Gastroesophageal sphincter (tissue), 4 donors: ENCODE results near the gene PDE4B. TPM values are rescaled to one million over a fixed set of nuclear protein-coding genes. Genes with fewer than 3 reads are reported as not detected.

Experiments
- ATAC-seq: fragments of 150-250 bp; one replicate; pipeline ENCODE4 v1.9.1; 2016; ENCODE audit warnings: mild to moderate bottlenecking, moderate library complexity
- H3K27ac ChIP-seq, 4 donors: fragments of 200-600 bp; sonication (generic) in 3 of 4; 1 replicate in 3 of 4; 2 replicates in 1 of 4; pipeline ENCODE4 v1.5.1; 2016 to 2019
- H3K27me3 ChIP-seq: fragments of 200-600 bp; sonication (generic); one replicate; pipeline ENCODE4 v1.5.1; 2019
- H3K36me3 ChIP-seq, 2 donors: fragments of 200-600 bp; sonication (generic); one replicate each; pipeline ENCODE4 v1.5.1; 2019; ENCODE audit warnings: control low read depth in 1 of 2
- H3K4me1 ChIP-seq, 3 donors: fragments of 200-600 bp; sonication (generic); 1 replicate in 2 of 3; 2 replicates in 1 of 3; pipeline ENCODE4 v1.5.1; 2016 to 2019; ENCODE audit warnings: control low read depth in 2 of 3
- H3K4me3 ChIP-seq, 2 donors: fragments of 200-600 bp; sonication (generic); one replicate each; pipeline ENCODE4 v1.5.1; 2019; ENCODE audit warnings: mild to moderate bottlenecking in 1 of 2, moderate library complexity in 1 of 2
- H3K9me3 ChIP-seq, 3 donors: fragments of 200-600 bp; sonication (generic); one replicate each; pipeline ENCODE4 v1.5.1; 2017 to 2019; ENCODE audit warnings: control low read depth in 2 of 3
- EP300 ChIP-seq: sonication (generic); formaldehyde crosslinking; IDR thresholded peaks from one replicate; pipeline ENCODE4 v1.6.1; 2017; ENCODE audit warnings: antibody characterized with exemption, mild to moderate bottlenecking
- POLR2A ChIP-seq, 2 donors: fragments of 450-650 bp; IDR thresholded peaks; one replicate each; pipeline ENCODE4 v1.6.1; 2017; ENCODE audit warnings: antibody characterized with exemption in 2 of 2, mild to moderate bottlenecking in 2 of 2, moderate library complexity in 1 of 2
- POLR2AphosphoS5 ChIP-seq: sonication (generic); formaldehyde crosslinking; IDR thresholded peaks from one replicate; pipeline ENCODE4 v1.6.1; 2017; ENCODE audit warnings: antibody characterized with exemption
- WGBS, 2 donors: methylation state at CpG; one replicate each; pipeline ENCODE4 v1.1.5; 2018; ENCODE audit warnings: low coverage in 1 of 2; 5-methylcytosine and 5-hydroxymethylcytosine counted together
- total RNA-seq, 4 donors: library from RNA; depleted of rRNA; stranded (reverse); fragments of >200 nt; gene quantifications; one replicate each; pipeline ENCODE4 v1.1.0, GENCODE V29; 2016
- TF ChIP-seq, protein P1 (sequence below), 4 experiments: fragments of 200-600 bp in 2 of 4; fragments of 450-650 bp in 2 of 4; sonication (generic) in 1 of 4; IDR thresholded peaks; one replicate each; pipeline ENCODE4 v1.5.1; 2017 to 2019; ENCODE audit warnings: antibody characterized with exemption in 4 of 4, mild to moderate bottlenecking in 2 of 4, moderate library complexity in 2 of 4

The PDE4B gene
- total RNA-seq, 4 donors from 2014 or later = 5.9 to 16.2 (median 8.8) TPM

DNA sequence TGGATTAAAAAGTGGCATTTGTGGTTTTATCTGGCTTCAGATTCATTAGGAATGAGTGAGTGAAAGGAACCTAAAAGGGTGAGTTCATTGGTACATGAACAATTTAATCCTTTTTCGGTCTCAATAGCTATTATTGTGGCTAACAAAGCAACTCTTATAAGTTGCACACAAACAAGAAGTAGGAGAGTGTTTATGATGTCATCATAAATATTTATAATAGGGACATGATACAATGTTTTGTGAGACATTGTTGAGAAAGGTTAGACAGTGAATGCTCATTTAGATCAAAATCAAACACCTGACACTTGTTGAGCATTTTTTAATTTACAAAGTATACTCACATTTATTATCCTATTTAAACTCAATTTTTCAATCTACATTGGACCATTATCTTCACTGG, 363.4 kb downstream of the PDE4B start:
- 88 to 94% methylated on average over 1 of the region's 1 CpG for WGBS, 2 donors

GRCh38 chr1:66159800-66160199, 367.1 kb downstream of the PDE4B start:
- no peaks in the 10 kb centered on the region for H3K9me3 ChIP-seq
- H3K27me3 ChIP-seq = no peaks in the 10 kb centered on the region
- H3K27ac ChIP-seq = no peak overlapping the region
- TF ChIP-seq EP300 (no peak), POLR2A (IDR thresholded peaks at IDR 0.05) (no peak), POLR2AphosphoS5 (no peak)
- TF ChIP-seq, protein P1, sequence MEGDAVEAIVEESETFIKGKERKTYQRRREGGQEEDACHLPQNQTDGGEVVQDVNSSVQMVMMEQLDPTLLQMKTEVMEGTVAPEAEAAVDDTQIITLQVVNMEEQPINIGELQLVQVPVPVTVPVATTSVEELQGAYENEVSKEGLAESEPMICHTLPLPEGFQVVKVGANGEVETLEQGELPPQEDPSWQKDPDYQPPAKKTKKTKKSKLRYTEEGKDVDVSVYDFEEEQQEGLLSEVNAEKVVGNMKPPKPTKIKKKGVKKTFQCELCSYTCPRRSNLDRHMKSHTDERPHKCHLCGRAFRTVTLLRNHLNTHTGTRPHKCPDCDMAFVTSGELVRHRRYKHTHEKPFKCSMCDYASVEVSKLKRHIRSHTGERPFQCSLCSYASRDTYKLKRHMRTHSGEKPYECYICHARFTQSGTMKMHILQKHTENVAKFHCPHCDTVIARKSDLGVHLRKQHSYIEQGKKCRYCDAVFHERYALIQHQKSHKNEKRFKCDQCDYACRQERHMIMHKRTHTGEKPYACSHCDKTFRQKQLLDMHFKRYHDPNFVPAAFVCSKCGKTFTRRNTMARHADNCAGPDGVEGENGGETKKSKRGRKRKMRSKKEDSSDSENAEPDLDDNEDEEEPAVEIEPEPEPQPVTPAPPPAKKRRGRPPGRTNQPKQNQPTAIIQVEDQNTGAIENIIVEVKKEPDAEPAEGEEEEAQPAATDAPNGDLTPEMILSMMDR (IDR thresholded peaks at IDR 0.05) = no peak
- 71 to 90% methylated on average over 1 of the region's 1 CpG for WGBS, 2 donors
- no peaks in the 10 kb centered on the region for H3K36me3 ChIP-seq
- no peak overlapping the region for H3K4me3 ChIP-seq
- no peak for ATAC-seq
- no peaks in the 10 kb centered on the region for H3K4me1 ChIP-seq

More for the DNA sequence above, 363.4 kb downstream of the PDE4B start:
- no peaks in the 10 kb centered on the region for H3K4me1 ChIP-seq
- H3K9me3 ChIP-seq = no peaks in the 10 kb centered on the region
- TF ChIP-seq, protein P1 (IDR thresholded peaks at IDR 0.05) = no peak
- TF ChIP-seq EP300 = no peak
- TF ChIP-seq POLR2A (IDR thresholded peaks at IDR 0.05) = no peak
- TF ChIP-seq POLR2AphosphoS5 = no peak
- H3K27me3 ChIP-seq = no peaks in the 10 kb centered on the region
- no peak for ATAC-seq
- H3K27ac ChIP-seq = no peak overlapping the region
- no peaks in the 10 kb centered on the region for H3K36me3 ChIP-seq
- no peak overlapping the region for H3K4me3 ChIP-seq

DNA sequence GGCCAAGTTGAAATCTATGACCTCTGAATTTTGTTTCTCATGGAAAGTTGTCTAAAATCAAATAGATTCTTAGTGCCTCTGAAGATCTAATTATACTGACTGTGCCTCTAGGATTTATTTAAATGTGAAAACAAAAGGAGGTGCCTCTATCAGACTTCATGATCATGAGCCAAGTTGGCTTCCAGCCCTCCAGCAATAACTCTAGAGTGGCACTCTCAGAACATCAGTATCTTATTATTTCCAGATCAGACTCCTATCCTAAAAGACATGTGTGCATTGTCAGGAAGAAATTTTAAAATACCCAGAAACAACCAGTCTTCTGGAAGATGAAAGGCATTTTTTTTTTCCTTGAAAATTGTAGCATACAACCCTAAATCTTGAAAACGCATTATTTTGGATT, 368.0 kb downstream of the PDE4B start:
- 77 to 100% methylated on average over 1 of the region's 1 CpG for WGBS, 2 donors
- Histone ChIP-seq H3K27ac (no peak overlapping the region), H3K9me3 (no peaks in the 10 kb centered on the region), H3K27me3 (no peaks in the 10 kb centered on the region), H3K4me1 (no peaks in the 10 kb centered on the region), H3K36me3 (no peaks in the 10 kb centered on the region), H3K4me3 (no peak overlapping the region)
- ATAC-seq = no peak
- TF ChIP-seq POLR2AphosphoS5 = no peak
- TF ChIP-seq, protein P1 (IDR thresholded peaks at IDR 0.05) = no peak

GRCh38 chr1:66166753-66167152, 374.1 kb downstream of the PDE4B start:
- Histone ChIP-seq H3K27ac (no peak overlapping the region), H3K27me3 (no peaks in the 10 kb centered on the region), H3K36me3 (no peaks in the 10 kb centered on the region), H3K4me1 (peaks cover 0 to 19% (median 0%) of the 10 kb centered on the region in 3 donors), H3K9me3 (no peaks in the 10 kb centered on the region), H3K4me3 (no peak overlapping the region)
- TF ChIP-seq EP300 = no peak
- TF ChIP-seq POLR2A (IDR thresholded peaks at IDR 0.05) = no peak
- TF ChIP-seq POLR2AphosphoS5 = no peak
- TF ChIP-seq, protein P1 (IDR thresholded peaks at IDR 0.05) = no peak
- ATAC-seq = no peak
- 96% methylated on average over 2 to 3 of the region's 3 CpGs for WGBS, 2 donors

DNA sequence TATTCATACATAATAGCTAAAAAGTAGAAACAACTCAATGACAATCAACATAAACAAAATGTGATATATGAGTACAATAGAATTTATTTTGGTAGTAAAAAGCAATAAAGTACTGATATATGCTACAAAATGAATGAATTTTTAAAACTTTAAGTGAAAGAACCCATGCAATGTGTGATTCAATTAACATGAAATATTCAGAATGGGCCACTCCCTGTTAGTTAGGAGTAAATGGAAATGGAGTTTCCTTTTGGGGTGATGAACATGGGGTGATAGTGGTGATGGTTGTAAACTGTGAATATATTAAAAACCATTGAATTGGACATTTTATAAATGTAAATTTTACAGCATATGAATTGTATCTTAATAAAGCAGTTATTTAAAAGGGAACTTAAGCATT, 374.6 kb downstream of the PDE4B start:
- Histone ChIP-seq H3K9me3 (no peaks in the 10 kb centered on the region), H3K4me1 (peaks cover 0 to 19% (median 0%) of the 10 kb centered on the region in 3 donors), H3K27me3 (no peaks in the 10 kb centered on the region), H3K27ac (no peak overlapping the region), H3K4me3 (no peak overlapping the region), H3K36me3 (no peaks in the 10 kb centered on the region)
- TF ChIP-seq POLR2AphosphoS5 (no peak), POLR2A (IDR thresholded peaks at IDR 0.05) (no peak), EP300 (no peak)
- TF ChIP-seq, protein P1 (IDR thresholded peaks at IDR 0.05) = no peak
- ATAC-seq = no peak
